Stimulated activated CD4-positive, alpha-beta T cell treated with anti-CD3 and anti-CD28 coated beads, Interleukin-12 subunit alpha, Interleukin-12 subunit beta, amount 100 ng/mL, for 48 hours (primary cell): ENCODE data around the gene MAN1B1.
"Not testable (repeated sequence)": the region's sequence is repeated elsewhere in the genome, so short reads cannot be mapped to it uniquely, and the experiment has no call there.

Experiments used
- DNase-seq, 3 donors: peaks; one replicate each; pipeline ENCODE4 v3.0.0-alpha.2; 2020; ENCODE audit warnings: low read depth in 2 of 3, low spot score in 1 of 3

Gene MAN1B1

DNA sequence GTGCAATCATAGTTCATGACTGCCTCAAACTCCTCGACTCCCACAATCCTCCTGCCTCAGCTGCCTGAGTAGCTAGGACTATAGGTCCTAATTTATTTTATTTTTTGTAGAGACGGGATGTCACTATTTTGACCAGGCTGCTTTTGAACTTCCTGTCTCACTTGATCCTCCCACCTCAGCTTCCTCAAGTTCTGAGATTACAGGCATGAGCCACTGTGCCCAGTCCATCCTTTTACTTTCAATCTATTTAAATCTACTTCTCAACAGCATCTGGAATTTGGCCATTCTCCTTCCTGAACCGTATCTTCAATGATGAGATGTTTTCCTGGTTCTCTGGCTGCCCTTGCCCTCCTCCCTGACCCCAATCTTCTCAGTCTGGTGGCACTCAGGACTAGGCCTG lies 40.0 kb downstream of the MAN1B1 start:
- no peak for DNase-seq

DNA sequence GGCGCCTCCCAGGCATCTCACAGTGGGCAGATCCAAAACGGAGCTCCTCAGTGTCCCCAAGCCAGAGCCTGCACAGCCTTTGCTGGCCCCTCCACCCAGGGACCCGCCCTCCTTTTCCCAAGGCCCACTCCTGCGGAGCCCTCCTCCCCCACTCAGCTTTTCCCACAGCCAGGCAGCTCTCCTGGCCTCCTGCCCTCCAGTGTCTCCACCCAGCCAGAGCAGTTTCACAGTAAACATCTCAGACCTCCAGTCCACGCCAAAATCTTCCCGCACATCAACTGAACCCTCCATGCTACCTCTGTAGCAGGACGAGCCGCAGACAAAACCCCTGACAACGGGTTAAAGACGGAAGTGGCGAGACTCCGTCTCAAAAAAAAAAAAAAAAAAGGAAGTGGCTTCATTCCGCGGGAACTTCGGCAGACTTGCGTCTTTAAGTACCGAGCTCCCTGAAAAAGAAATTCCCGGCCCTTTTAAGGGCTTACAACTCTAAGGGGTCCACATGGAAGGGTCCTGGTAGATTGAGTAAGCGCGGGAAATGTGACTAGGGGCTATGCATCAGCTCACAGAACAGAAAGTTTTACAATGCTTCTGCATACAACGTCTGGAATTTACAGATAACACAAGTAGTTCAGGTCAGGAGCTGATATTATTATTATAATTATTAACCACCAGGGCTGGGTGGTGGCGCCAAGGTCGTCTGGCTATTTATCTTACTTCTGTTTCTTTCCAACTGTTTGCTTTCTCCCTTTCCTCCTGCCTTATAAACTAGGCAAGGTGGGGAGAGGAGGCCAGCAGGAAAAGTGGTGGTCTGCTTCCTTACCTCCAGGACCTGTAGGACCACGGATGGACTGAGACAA lies 40.7 kb downstream of the MAN1B1 start:
- DNase-seq: peak in 1 of 3 donors; percentile 23

DNA sequence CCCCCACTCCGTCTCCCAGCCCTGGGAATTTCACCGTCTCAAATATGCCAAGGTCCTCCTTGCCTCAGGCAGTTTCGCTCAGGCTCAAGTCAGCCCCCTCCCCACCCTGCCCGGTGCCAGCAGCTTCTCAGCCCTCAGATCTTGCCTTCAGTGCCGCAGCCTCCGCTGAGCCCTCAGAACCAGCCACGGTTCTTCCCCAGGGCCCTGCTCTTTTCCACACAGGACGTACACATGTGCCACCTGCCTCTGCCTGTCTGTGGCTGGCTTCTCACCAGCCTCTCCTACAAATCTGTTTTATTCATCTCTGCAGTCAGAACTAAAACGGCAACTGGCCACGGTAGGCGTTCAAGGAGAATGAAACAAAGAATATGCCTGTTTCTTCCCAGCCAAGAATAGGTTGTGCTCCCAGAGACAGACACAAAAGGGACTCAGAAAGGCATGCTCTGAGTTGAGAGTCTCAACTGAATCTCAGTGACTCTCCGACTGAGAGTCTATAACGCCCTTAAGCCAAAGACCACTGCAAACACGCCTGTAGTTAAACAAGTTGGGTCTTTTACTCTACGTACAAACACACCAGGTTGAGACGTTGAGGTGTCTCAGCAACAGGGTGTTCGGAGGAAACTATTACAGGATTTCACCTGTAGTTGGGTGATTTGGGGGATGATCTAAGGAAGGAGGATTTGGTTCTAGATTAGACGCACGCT lies 41.5 kb downstream of the MAN1B1 start:
- DNase-seq: no peak

DNA sequence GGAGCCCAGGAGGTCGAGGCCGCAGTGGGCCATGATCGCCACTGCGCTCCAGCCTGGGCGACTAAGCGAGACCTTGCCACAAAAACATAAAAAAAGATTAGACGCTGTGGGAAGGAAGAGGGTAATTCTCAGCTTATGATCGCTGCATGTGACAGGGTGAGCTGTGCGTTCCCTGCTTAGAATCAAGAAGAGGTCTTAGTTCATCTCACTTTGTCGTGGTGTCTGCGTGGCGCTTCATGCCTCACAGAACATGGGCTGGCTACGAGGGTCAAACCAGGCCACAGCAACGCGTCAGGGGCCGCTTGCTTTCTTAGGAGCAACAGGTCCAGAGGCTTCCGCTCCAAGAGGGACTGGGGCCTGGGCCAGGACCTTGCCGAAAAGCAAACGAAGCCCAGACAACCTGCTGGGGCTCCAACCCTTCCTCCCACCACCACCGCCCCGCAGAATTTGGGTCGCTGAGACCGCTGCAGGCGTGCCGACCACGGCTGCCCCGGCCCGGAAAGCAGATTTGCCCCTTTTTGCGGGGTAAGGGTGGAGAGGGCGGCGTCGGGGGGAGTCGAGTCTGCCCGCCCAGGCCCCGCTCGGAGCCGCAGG lies 42.2 kb downstream of the MAN1B1 start:
- DNase-seq: no peak

DNA sequence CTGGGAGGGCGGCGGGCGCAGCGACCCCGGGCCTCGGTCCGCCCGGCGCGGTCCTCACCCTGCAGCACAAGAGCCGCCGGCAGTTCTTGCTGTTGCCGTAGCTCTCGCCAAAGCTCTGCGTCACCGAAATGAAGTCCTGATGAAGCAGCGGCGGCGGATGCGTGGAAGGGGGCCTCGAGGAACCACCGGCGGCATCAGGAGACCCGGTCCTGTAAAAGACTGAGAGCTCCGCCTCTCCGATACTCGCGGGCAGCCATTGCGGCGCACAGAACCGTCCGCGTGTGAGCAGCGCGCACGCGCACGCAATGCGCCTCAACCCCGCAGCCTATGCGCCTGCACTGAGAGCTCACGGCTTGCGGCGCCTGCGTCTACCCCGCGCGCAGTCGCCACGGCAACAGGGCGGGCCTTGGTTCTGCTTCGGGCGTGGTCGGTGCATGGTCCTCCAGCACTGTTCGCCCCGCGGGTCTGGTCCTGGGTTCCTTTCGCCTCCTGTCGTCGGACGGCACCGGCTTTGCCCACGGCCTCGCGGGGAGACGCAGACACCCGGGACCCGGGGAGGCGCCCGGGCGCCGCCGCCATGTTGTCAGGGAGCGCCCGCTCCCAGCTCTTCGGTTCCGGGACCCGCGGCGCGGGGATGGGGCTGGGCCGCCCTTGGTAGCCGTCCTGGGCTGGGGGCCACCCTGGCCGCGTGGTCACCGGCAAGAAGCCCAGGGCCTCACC lies 42.8 kb downstream of the MAN1B1 start:
- DNase-seq: peak; percentile 71 to 89 (median 85)

DNA sequence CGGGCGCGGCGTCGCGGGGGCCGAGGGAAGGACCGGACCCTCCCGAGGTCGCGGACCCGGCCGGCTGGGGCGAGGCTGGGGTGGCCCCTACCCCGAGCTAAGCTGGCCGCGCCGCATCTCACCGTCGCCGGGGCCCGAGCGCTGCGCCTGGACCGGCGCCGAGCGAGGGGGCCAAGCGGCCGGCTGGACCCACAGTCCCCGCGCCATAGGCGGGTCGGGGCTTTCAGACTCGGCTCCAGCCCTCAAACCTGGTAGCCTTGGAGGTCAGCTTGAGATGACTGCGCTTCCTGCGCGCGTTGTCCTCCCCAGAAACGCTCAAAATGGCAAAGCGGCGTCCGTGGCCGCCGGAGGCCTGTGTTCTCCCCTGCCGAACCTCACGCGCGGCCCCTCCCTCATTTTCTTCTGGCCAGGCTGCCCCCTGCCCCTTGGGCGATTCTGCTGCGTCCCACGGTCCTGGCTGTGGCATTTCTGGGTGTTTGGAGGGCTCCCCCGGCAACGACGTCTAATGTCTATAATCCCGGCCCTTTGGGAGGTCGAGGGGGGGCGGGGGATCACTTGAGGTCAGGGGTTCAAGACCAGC lies 43.5 kb downstream of the MAN1B1 start:
- no peak for DNase-seq

DNA sequence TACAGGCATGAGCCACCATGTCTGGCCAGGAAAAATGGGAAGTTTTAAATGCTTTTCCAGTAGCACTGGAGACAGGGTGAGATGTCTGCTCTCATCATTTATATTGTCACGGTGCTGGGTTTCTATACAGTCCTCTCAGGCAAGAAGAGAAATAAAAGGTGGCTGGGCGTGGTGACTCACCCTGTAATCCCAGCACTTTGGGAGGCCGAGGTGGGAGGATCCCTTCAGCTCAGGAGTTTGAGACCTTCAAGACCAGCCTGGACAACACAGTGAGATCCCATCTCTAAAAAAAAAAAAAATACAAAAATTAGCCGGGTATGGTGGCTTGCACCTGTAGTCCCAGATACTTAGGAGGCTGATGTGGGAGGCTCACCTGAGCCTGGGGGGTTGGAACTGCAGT lies 47.4 kb downstream of the MAN1B1 start:
- DNase-seq: no peak

DNA sequence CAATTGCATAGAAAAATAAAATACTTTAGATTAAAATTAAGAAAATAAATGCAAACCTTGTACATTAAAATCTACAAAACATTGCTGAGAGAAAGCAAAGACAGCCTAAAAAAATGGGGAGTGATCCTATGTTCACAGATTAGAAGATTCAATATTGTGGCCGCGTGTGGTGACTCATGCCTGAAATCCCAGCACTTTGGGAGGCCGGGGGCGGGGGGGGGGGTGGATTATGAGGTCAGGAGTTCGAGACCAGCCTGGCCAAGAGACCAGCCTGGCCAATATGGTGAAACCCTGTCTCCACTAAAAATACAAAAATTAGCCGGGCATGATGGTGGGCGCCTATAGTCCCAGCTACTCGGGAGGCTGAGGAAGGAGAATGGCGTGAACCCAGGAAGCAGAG lies 48.4 kb downstream of the MAN1B1 start:
- not testable (repeated sequence) for DNase-seq

DNA sequence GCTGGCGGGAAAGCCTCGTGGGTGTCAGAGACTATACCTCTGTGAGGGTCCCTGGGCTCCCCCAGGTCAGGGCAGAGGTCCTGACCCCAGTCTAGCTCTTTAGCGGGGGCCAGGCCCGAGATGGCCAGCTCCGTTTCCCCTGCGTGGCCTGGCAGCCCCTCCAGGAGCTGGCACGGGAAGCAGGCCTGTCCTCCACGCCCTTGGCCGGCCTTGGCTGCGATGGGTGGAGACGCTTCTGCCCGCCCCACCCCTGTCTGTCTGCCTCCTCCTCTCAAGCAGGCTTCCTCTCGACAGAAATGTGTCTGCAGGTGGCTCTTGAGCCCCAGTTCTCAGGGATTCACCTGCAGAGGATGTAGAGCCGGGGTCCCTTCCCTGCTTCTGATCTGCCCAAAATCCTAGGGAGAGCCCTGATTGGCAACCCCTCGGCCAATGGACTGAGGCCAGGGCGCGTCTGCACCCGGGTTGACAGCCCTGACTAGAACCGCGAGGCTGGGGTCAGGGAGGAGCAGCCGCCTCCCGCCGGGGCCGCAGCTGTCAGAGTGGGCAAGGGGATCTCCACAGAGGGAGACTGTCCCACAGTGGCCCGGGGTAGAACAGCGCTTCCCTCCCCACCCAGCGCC lies 49.6 kb downstream of the MAN1B1 start:
- DNase-seq: no peak

DNA sequence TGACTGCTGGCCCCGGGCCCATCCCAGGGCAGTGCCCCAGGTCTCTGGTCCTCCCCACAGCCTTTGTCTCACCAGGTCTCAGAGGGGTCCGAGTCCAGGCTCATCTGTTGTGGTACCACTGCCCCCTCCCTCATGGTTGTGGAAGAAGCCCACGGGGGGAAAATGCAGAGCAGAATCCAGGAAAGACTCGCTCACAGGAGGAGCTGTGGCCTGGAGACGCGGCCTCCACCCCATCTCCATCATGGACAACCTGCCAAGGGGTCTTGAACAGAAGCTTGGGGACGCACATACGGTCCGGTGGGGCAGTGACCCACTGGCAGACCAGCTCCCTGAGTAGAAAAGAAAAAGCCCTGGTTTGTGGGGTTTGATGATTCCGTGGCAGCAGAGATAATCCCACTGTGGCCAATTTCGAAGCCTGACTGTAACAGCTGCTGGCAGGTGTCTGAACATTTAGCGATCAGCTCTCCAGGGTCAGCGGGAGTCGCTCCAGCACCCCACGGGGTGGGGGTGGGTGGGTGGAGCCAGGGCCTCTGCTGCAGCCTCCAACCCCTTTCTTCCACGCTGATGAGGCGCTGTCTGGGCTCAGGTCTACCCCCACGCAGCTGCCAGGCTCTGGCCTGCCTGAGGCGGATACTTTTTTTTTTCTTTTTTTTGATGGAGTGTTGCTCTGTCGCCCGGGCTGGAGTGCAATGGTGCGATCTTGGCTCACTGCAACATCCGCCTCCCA lies 50.3 kb downstream of the MAN1B1 start:
- no peak for DNase-seq

DNA sequence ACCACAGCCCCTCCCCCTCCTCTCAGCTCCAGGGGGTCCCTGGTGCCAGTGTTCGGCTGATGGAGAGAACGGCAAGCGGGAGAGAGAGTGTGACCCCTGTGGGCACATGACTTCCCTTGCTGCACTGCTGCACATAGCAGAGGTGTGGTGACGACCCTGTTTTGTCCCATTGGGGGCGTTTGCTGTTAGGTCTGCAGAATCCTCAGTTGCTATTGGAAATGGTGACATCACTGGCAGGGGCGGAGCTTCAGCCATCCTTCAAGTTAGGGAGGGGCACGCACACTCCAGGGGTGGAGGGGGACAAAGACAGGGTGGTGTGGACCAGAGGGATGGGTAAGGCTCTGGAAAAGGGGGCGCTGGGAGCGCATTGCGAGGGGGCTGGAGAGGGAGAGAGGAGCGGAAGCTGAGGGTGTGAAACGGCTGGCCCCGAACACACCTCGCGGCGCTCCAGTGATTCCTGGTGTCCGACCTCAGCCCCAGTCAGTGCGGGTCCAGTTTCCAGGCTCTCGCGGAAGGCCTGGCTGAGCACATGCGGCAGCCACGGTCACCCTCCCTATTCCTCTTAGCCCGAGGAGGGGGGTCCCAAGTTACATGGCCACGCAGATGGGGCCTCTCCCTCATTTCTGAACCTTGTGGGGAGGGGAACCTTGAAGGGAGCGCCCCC lies 51.4 kb downstream of the MAN1B1 start:
- DNase-seq: no peak

DNA sequence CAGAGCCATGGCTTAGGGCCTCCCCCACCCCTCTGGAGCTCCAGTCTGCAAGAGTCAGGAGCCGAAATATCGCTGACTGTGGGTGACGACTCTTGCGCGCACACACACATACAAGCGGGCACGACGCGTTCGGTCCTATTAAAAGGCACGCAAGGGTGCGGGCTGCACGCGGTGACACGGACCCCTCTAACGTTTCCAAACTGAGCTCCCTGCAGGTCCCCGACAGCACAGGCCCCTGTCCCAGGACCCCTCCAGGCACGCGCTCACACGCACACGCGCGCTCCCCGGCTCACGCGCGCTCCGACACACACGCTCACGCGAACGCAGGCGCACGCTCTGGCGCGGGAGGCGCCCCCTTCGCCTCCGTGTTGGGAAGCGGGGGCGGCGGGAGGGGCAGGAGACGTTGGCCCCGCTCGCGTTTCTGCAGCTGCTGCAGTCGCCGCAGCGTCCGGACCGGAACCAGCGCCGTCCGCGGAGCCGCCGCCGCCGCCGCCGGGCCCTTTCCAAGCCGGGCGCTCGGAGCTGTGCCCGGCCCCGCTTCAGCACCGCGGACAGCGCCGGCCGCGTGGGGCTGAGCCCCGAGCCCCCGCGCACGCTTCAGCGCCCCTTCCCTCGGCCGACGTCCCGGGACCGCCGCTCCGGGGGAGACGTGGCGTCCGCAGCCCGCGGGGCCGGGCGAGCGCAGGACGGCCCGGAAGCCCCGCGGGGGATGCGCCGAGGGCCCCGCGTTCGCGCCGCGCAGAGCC lies 52.1 kb downstream of the MAN1B1 start, which contains the start of gene GRIN1:
Gene GRIN1 (plus strand): TSS at position 433 of the 746 bp plus-strand sequence. CDS start 333 bp downstream, outside the sequence.
- no peak for DNase-seq

DNA sequence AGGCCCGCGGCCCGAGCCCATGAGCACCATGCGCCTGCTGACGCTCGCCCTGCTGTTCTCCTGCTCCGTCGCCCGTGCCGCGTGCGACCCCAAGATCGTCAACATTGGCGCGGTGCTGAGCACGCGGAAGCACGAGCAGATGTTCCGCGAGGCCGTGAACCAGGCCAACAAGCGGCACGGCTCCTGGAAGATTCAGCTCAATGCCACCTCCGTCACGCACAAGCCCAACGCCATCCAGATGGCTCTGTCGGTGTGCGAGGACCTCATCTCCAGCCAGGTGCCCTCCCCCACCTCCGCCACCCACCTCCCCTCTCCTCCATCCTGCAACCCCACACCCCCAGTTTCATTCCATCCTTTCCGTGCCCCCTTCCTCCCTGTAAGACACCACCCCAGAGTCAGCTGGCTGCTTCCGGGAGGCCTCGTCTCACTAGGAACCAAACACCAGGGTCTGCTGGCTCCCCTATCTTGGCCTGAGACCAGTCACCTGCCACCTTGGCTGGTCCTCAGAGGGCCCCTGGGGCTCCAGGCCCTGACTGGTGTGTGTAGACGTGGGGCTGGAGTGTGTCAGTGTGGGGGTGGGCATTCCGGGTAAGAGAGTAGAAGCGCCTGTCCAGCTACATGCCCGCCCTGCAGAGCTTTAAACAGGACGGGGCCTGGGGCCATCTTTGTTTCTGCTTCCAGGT lies 52.8 kb downstream of the MAN1B1 start:
- no peak for DNase-seq

DNA sequence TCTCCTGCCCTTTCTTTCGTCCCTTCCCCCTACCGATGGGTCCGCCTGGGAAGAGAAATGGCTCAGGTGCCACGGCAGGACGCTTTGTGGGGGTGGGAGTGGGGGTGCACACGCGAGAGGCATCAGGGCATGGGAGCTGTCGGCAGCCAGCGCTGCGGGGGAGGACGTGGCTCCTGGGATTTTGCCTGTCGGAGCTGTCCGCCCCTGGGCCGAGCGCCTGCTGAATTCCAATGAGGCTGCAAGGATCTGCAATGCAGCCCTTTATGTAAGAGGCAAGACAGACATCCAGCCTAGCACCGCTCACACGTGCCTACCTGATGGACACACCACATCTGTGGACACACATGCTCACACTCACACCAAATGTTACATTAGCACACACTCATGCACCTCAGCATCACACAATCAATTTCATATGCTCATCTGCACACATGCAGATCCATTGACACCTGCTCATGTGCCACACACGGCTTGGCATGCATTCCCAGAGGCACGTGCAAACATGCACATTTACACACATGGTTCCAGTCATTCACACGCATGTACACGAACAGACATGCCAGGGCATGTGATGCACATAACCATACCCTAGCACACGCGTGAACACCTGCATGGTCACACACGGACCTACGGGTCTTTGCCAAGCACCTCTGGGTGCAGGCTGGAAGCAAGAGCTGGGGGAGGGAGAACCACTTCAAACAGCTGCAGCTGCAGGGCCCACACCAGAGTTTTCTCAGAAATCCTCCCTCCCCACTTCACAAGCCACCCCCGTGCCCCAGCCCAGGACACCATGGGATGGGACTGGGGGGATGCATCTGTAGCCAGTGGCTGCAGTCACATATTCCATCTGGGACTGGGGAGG lies 53.6 kb downstream of the MAN1B1 start:
- no peak for DNase-seq

DNA sequence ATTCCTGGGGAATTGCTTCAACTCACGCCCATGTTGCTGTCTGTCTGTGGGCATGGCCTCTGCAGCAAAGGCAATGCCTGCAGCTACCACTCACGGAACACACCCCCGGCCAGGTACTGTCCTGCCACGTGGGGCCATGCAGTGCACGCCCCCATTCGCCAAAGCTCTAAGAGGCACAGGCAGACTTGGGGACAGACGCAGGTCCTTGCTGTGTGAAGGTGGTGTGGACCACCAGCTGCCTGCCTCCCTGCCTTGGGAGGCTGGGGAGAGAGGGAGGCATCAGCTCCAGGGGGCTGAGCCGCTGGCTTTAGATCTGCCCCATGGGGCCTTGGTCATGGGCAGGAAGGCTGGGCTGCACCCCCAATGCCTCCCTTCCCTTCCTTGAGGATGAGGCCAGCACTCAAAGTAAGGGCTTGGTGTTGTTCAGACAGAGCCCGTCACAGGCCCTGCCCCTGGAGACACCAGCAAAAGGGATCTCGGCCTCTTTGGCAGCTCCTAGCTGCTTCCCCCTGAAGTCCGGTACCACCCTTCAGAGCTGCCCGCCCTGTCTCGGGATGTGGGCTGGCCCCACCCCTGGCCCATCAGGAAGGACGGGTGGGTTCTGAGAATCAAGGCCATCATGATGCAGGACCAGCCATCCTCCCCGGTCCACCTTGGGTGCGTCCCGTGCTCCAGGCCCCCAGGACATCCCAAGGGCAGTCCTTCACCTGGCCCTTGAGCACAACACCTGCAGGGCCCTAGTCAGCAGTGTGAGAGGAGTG lies 54.4 kb downstream of the MAN1B1 start:
- no peak for DNase-seq
